Transverse colon (tissue), 4 donors: Measurements from ENCODE around the gene ERBB3.

ENCODE experiments used
- CTCF ChIP-seq, 5 experiments: fragments of 200-600 bp in 3 of 5; fragments of 450-650 bp in 2 of 5; sonication (generic) in 3 of 5; IDR thresholded peaks; 1 replicate in 2 of 5; 2 replicates in 3 of 5; pipeline ENCODE4 v1.5.1; 2016 to 2017; ENCODE audit warnings: antibody characterized with exemption in 5 of 5, inconsistent platforms in 3 of 5, mild to moderate bottlenecking in 2 of 5, moderate library complexity in 1 of 5
- EP300 ChIP-seq: sonication (generic); formaldehyde crosslinking; IDR thresholded peaks from one replicate; pipeline ENCODE4 v1.6.1; 2017; ENCODE audit warnings: antibody characterized with exemption, low read depth
- POLR2A ChIP-seq: fragments of 450-650 bp; IDR thresholded peaks from one replicate; pipeline ENCODE4 v1.6.1; 2016; ENCODE audit warnings: antibody characterized with exemption, mild to moderate bottlenecking, moderate library complexity
- POLR2AphosphoS5 ChIP-seq, 3 donors: sonication (generic); formaldehyde crosslinking; IDR thresholded peaks; one replicate each; pipeline ENCODE4 v1.6.1; 2016; ENCODE audit warnings: antibody characterized with exemption in 3 of 3

- TF ChIP-seq CTCF (IDR thresholded peaks at IDR 0.05) (no peak), POLR2A (no peak), EP300 (no peak), POLR2AphosphoS5 (IDR thresholded peaks at IDR 0.05) (no peak)
Observed at GRCh38 chr12:56128670-56129205, 48.8 kb downstream of the ERBB3 start.
